K562 (cell line): Measurements from ENCODE around the gene FAM90A26. TPM values are rescaled to one million over a fixed set of nuclear protein-coding genes. Genes with fewer than 3 reads are reported as not detected.
A peak's percentile ranks its signal among the peaks of the same experiment; 100 is the strongest.
"Not testable (repeated sequence)": the region's sequence is repeated elsewhere in the genome, so short reads cannot be mapped to it uniquely, and the experiment has no call there.

ENCODE experiments used
- ATAC-seq: fragments of 200-7000 bp; cut with Tn5 transposase; 3 replicates; pipeline ENCODE4 v1.9.1; 2020; ENCODE audit warnings: moderate library complexity
- BruUV-seq: library from RNA; stranded (reverse); fragments of 400-500 nt; replicated peaks from 2 replicates; lab custom pipeline; 2021; lab: Mats Ljungman, UMichigan
- CTCF ChIA-PET: fragments of 300-600 bp; formaldehyde crosslinking; extraction: SDS; loops from one replicate; lab custom pipeline; 2021; ENCODE audit warnings: low intra/inter-chr PET ratio; lab: Yijun Ruan, JAX
- POLR2A ChIA-PET: fragments of 300-600, 350-650 bp; sonication (Branson Sonifier 250); formaldehyde crosslinking; extraction: SDS; loops from one replicate; lab custom pipeline; 2021; ENCODE audit warnings: antibody characterized with exemption, inconsistent platforms; lab: Yijun Ruan, JAX
- DNase-seq, 4 experiments: peaks; one replicate each; pipeline versions ENCODE4 v3.0.0 to v3.0.0-alpha.2; 2011 to 2018; ENCODE audit warnings: low spot score in 3 of 4, mixed read lengths in 3 of 4; ENCODE audit errors: extremely low read depth in 1 of 4
- FAIRE-seq: peaks from 2 replicates; lab custom pipeline; 2011; peaks lifted over from hg19 to GRCh38; lab: Jason Lieb, UNC
- H2AFZ ChIP-seq: 2 replicates; pipeline ENCODE4 v1.6.0; 2011; ENCODE audit warnings: low read depth, low read length, control low read depth, inconsistent platforms
- H3K27ac ChIP-seq: fragments of 200-600 bp; 3 replicates; pipeline ENCODE4 v1.8.0; 2011; ENCODE audit warnings: low read depth, mild to moderate bottlenecking, control low read depth, inconsistent platforms, low read length, moderate library complexity, mixed read lengths; ENCODE audit errors: extremely low read depth
- H3K27me3 ChIP-seq, 2 experiments: fragments of 300-600 bp in 1 of 2; 2 replicates in 1 of 2; 3 replicates in 1 of 2; pipeline versions ENCODE4 v1.6.0 to v1.8.0; 2011; ENCODE audit warnings: inconsistent platforms in 2 of 2, low read length in 2 of 2, mild to moderate bottlenecking in 1 of 2, mixed read lengths in 1 of 2, moderate library complexity in 1 of 2; ENCODE audit not compliant: control insufficient read depth in 2 of 2, insufficient read depth in 2 of 2
- H3K36me3 ChIP-seq: fragments of 300-600 bp; 3 replicates; pipeline ENCODE4 v1.8.0; 2011; ENCODE audit warnings: mild to moderate bottlenecking, low read length, inconsistent platforms; ENCODE audit not compliant: control insufficient read depth, insufficient read depth
- H3K4me1 ChIP-seq, 2 experiments: fragments of 200-600 bp in 1 of 2; replicated peaks in 1 of 2; 2 replicates in 1 of 2; 3 replicates in 1 of 2; pipeline versions ENCODE4 v1.5.1 to v1.8.0; 2011; ENCODE audit warnings: inconsistent platforms in 2 of 2, low read length in 2 of 2, mild to moderate bottlenecking in 1 of 2, mixed read lengths in 1 of 2, moderate library complexity in 1 of 2; ENCODE audit not compliant: control insufficient read depth in 2 of 2, insufficient read depth in 2 of 2
- H3K4me2 ChIP-seq: 2 replicates; pipeline ENCODE4 v1.6.1; 2011; ENCODE audit warnings: low read length, control low read depth, inconsistent platforms, mixed read lengths; ENCODE audit not compliant: insufficient read depth
- H3K4me3 ChIP-seq: fragments of 200-600 bp; sonication (generic), shearing (Covaris generic); 2 replicates; pipeline ENCODE4 v1.5.1; 2016; ENCODE audit warnings: control low read depth, inconsistent platforms
- H3K79me2 ChIP-seq: fragments of 200-600 bp; 3 replicates; pipeline ENCODE4 v1.8.0; 2011; ENCODE audit warnings: low read length, inconsistent platforms; ENCODE audit not compliant: control insufficient read depth, insufficient read depth
- H3K9ac ChIP-seq, 2 experiments: 2 replicates each; pipeline versions ENCODE4 v1.6.0 to v1.6.1; 2011; ENCODE audit warnings: low read depth in 2 of 2, low read length in 2 of 2, control low read depth in 1 of 2, inconsistent platforms in 1 of 2, mild to moderate bottlenecking in 1 of 2, mixed read lengths in 1 of 2; ENCODE audit not compliant: insufficient read depth in 1 of 2
- H3K9me1 ChIP-seq: one replicate; pipeline ENCODE4 v1.6.0; 2011; ENCODE audit warnings: inconsistent platforms, mild to moderate bottlenecking, low read length, moderate library complexity; ENCODE audit not compliant: control insufficient read depth, insufficient read depth
- H3K9me3 ChIP-seq: replicated peaks from 2 replicates; pipeline ENCODE4 v1.5.1; 2011; ENCODE audit warnings: low read depth, low read length, inconsistent platforms; ENCODE audit not compliant: control insufficient read depth, insufficient read depth
- H4K20me1 ChIP-seq: replicated peaks from 2 replicates; pipeline ENCODE4 v1.6.1; 2011; ENCODE audit warnings: low read length, inconsistent platforms, mixed read lengths; ENCODE audit not compliant: control insufficient read depth, insufficient read depth
- C11orf30 ChIP-seq: fragments of 450-650 bp; IDR thresholded peaks from 2 replicates; pipeline ENCODE4 v1.6.1; 2016; ENCODE audit warnings: low read depth, mild to moderate bottlenecking
- MAFF ChIP-seq: IDR thresholded peaks from 2 replicates; pipeline ENCODE4 v1.6.1; 2012; ENCODE audit warnings: low read length, improper control_type of control experiment
- MAFG ChIP-seq: fragments of 450-650 bp; conservative IDR thresholded peaks from 2 replicates; pipeline ENCODE4 v1.6.1; 2016; ENCODE audit warnings: missing genetic modification characterization, missing compliant biosample characterization
- MAFK ChIP-seq: IDR thresholded peaks from 2 replicates; pipeline ENCODE4 v1.6.1; 2011; ENCODE audit warnings: low read length, improper control_type of control experiment
- NFE2 ChIP-seq: IDR thresholded peaks from 2 replicates; pipeline ENCODE4 v1.6.1; 2014; ENCODE audit warnings: antibody characterized with exemption, low read depth
- NFIC ChIP-seq: fragments of 450-650 bp; IDR thresholded peaks from 2 replicates; pipeline ENCODE4 v1.6.1; 2017; ENCODE audit warnings: mild to moderate bottlenecking, inconsistent platforms
- ZNF316 ChIP-seq: fragments of 450-650 bp; IDR thresholded peaks from 2 replicates; pipeline ENCODE4 v1.6.1; 2016
- WGBS: fragments of 100-300 bp; shearing (Covaris generic); methylation state at CpG from one replicate; pipeline ENCODE4 v1.1.6; 2016; ENCODE audit warnings: low coverage, mixed read lengths; ENCODE audit not compliant: insufficient coverage; ENCODE audit errors: missing lambda C conversion rate; 5-methylcytosine and 5-hydroxymethylcytosine counted together
- in situ Hi-C: fragments of 300-500 bp; cut with MboI; formaldehyde crosslinking; loops from 4 replicates; pipeline ENCODE4 v1.15.0; 2018; ENCODE audit warnings: inconsistent platforms, mixed read lengths
- intact Hi-C: fragments of 100-400 bp; cut with micrococcal nuclease; formaldehyde crosslinking; loops from 2 replicates; pipeline ENCODE4 v1.14.2; 2022
- polyA plus RNA-seq, 8 experiments: library from polyadenylated mRNA; depleted of rRNA in 4 of 8; stranded (reverse) in 5 of 8; unstranded in 3 of 8; fragments of >200 nt; fragmentation: Nextera tagmentation in 2 of 8; fragmentation: Illumina TruSeq in 1 of 8; extraction: Ambion mirVana in 2 of 8; extraction: Trizol in 1 of 8; gene quantifications; 2 replicates each; pipeline versions ENCODE4 v1.2.1 to v1.2.3, GENCODE V29; 2011 to 2014; ENCODE audit warnings: inconsistent platforms in 1 of 8, missing spikeins in 1 of 8
- total RNA-seq, 7 experiments: library from RNA; depleted of rRNA in 6 of 7; stranded (reverse); fragments of >200 nt in 6 of 7; fragmentation: Illumina TruSeq in 2 of 7; extraction: Trizol in 2 of 7; gene quantifications; 2 replicates each; pipeline versions ENCODE4 v1.2.1 to v1.2.3, GENCODE V29; 2011 to 2021; ENCODE audit warnings: low replicate concordance in 1 of 7
- TF ChIP-seq, protein P1 (sequence below), 3 experiments: fragments of 200-800 bp in 1 of 3; fragments of 250-450 bp in 1 of 3; fragments of 450-650 bp in 1 of 3; sonication (Bioruptor Pico) in 1 of 3; sonication (Bioruptor generic) in 1 of 3; formaldehyde crosslinking in 1 of 3; IDR thresholded peaks; 2 replicates each; pipeline versions ENCODE4 v1.6.1 to v1.8.0; 2016 to 2022; ENCODE audit warnings: mild to moderate bottlenecking in 2 of 3, missing genetic modification characterization in 2 of 3, missing compliant biosample characterization in 1 of 3, moderate library complexity in 1 of 3

FAM90A26 gene
- total and polyA plus RNA-seq, 9 of the 15 experiments (the other 6 are each of a cell fraction or from before 2014, with no cell fraction given), result not detected

DNA sequence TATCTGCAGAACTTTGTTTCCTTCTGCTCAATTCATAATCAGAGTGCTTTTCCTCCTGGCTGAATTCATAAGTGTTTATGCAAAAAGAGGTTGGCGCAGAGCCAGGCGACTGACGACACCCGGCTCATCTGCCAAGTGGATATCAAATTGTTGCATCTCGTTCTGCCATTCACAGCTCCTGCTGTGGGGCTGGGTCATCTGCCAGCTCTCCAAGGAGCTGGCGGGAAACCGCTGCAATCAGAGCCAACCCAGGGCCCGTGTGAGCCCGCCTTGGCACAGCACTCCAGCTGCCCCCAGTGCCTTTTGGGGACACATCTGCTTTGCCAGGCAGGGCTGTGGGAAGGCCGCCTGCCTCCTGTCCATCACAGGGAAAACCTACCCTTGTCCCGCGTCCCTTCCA, 35.7 kb upstream of the FAM90A26 start:
- H3K79me2 ChIP-seq, H3K4me1 ChIP-seq, FAIRE-seq, H3K36me3 ChIP-seq, BruUV-seq, DNase-seq, POLR2A ChIA-PET, H3K27me3 ChIP-seq, H3K9ac ChIP-seq, H3K9me1 ChIP-seq, H4K20me1 ChIP-seq, H3K9me3 ChIP-seq, ATAC-seq, H3K4me2 ChIP-seq, H2AFZ ChIP-seq, H3K27ac ChIP-seq, intact Hi-C loops, CTCF ChIA-PET, H3K4me3 ChIP-seq: not testable (repeated sequence)
- 0% methylated on average over 12 of the region's 12 CpGs for WGBS
- TF ChIP-seq NFIC, result peak; percentile 53
- in situ Hi-C loops, result loop anchor here (10.0 kb wide), 1 partner anchor 200 kb away; the partner anchor contains the start of genes USP17L26 and USP17L5

DNA sequence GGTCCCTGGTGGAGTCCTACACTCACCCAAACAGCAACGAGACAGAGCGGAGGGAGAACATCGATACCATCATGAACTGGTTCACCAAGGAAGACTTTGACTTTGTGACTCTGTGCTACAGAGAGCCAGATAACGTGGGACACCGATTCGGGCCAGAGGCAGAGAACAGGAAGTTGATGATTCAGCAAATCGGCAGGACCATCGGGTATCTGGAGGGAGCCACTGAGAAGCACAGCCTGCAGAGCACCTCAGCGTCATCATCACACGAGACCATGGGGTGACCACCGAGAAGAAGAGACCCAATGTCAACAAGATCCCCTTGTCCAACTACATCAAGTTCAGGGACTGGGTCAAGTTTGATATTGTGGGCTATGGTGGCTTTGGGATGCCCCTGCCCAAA, 29.2 kb upstream of the FAM90A26 start:
- intact Hi-C loops, result not testable (repeated sequence)

More for the DNA sequence above, 29.2 kb upstream of the FAM90A26 start:
- CTCF ChIA-PET, H3K36me3 ChIP-seq, BruUV-seq, H2AFZ ChIP-seq, H3K79me2 ChIP-seq, POLR2A ChIA-PET, ATAC-seq, H3K4me1 ChIP-seq, H3K27ac ChIP-seq, H3K9me3 ChIP-seq, H3K4me3 ChIP-seq, H3K9ac ChIP-seq, H4K20me1 ChIP-seq, H3K9me1 ChIP-seq, H3K27me3 ChIP-seq, H3K4me2 ChIP-seq: not testable (repeated sequence)
- FAIRE-seq, result peak; percentile 63
- TF ChIP-seq MAFG (tag) (peak; percentile 97), MAFK (peak; percentile 83), NFE2 (peak; percentile 81), ZNF316 (peak; percentile 98), MAFF (peak; percentile 84), C11orf30 (peak; percentile 98)
- TF ChIP-seq, protein P1, sequence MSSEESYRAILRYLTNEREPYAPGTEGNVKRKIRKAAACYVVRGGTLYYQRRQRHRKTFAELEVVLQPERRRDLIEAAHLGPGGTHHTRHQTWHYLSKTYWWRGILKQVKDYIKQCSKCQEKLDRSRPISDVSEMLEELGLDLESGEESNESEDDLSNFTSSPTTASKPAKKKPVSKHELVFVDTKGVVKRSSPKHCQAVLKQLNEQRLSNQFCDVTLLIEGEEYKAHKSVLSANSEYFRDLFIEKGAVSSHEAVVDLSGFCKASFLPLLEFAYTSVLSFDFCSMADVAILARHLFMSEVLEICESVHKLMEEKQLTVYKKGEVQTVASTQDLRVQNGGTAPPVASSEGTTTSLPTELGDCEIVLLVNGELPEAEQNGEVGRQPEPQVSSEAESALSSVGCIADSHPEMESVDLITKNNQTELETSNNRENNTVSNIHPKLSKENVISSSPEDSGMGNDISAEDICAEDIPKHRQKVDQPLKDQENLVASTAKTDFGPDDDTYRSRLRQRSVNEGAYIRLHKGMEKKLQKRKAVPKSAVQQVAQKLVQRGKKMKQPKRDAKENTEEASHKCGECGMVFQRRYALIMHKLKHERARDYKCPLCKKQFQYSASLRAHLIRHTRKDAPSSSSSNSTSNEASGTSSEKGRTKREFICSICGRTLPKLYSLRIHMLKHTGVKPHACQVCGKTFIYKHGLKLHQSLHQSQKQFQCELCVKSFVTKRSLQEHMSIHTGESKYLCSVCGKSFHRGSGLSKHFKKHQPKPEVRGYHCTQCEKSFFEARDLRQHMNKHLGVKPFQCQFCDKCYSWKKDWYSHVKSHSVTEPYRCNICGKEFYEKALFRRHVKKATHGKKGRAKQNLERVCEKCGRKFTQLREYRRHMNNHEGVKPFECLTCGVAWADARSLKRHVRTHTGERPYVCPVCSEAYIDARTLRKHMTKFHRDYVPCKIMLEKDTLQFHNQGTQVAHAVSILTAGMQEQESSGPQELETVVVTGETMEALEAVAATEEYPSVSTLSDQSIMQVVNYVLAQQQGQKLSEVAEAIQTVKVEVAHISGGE (CRISPR knock-in tag; IDR thresholded peaks at IDR 0.05), result peak in 1 of 3 experiments; percentile 60; a peak in 2 of 6 replicates
- DNase-seq, result peak in 2 of 4 experiments; percentile 2 to 6
- in situ Hi-C loops, result loop anchor here (10.0 kb wide), 1 partner anchor 544 kb away; no protein-coding TSS in a partner anchor
- WGBS, result 1% methylated on average over 8 of the region's 11 CpGs
